ENCODE results near the gene ADGRF1. TPM values are rescaled to one million over a fixed set of nuclear protein-coding genes. Genes with fewer than 3 reads are reported as not detected.
A peak's percentile ranks its signal among the peaks of the same experiment; 100 is the strongest.

The ADGRF1 gene
- total and polyA plus RNA-seq, 7 donors, result not detected

GRCh38 chr6:47083586-47084047, 41.5 kb upstream of the ADGRF1 start:
- DNase-seq (peak; percentile 86 to 94), ATAC-seq (peak; percentile 83 to 96 (median 92))
- Histone ChIP-seq H3K4me1 (no peaks in the 10 kb centered on the region), H3K36me3 (ENCODE audit: insufficient read depth in 1 of 2, low read depth in 1 of 2) (no peaks in the 10 kb centered on the region), H3K9me3 (no peaks in the 10 kb centered on the region), H3K4me3 (no peak overlapping the region), H3K27me3 (ENCODE audit: insufficient read depth in 3 of 3, low read length in 2 of 3) (peaks cover 0 to 3% (median 0%) of the 10 kb centered on the region in 3 donors), H3K27ac (no peak overlapping the region)
- WGBS, 3 donors, result 0 to 2% (median 1%) methylated on average over 3 of the region's 3 CpGs
- no peak for TF ChIP-seq CTCF (IDR thresholded peaks at IDR 0.05)
- intact Hi-C loops (cut with DNase I), result no loop called here

DNA sequence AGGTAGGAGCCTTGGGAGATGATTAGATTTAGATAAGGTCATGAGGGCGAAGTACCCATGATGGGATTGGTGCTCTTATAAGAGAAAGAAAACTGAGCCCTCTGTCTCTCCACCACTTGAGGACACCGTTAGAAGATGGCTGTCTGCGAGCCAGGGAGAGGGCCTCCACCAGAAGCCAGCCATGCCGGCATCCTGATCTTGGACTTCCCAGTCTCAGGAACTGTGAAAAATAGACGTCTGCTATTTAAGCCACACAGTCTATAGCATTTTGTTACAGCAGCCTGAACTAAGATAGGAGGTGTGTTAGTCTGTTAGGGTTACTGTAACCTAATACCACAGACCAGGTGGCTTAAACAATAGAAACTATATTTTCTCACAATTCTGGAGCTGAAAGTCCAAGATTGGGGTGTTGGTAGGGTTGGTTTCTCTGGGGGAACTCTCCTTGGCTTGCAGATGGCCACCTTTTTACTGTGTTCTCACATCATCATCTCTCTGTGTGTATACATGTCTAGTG, 38.0 kb upstream of the ADGRF1 start:
- no peak for TF ChIP-seq CTCF (IDR thresholded peaks at IDR 0.05)
- intact Hi-C loops (cut with DNase I), result no loop called here
- peaks cover 0 to 4% (median 3%) of the 10 kb centered on the region in 3 donors for H3K27me3 ChIP-seq (ENCODE audit: insufficient read depth in 3 of 3, low read length in 2 of 3)
- H3K4me1 ChIP-seq, result no peaks in the 10 kb centered on the region
- H3K9me3 ChIP-seq, result no peaks in the 10 kb centered on the region
- 91 to 92% (median 91%) methylated on average over 5 of the region's 5 CpGs for WGBS, 3 donors
- no peak for DNase-seq
- H3K27ac ChIP-seq, result no peak overlapping the region
- no peak overlapping the region for H3K4me3 ChIP-seq
- no peak for ATAC-seq
- H3K36me3 ChIP-seq (ENCODE audit: insufficient read depth in 1 of 2, low read depth in 1 of 2), result no peaks in the 10 kb centered on the region

DNA sequence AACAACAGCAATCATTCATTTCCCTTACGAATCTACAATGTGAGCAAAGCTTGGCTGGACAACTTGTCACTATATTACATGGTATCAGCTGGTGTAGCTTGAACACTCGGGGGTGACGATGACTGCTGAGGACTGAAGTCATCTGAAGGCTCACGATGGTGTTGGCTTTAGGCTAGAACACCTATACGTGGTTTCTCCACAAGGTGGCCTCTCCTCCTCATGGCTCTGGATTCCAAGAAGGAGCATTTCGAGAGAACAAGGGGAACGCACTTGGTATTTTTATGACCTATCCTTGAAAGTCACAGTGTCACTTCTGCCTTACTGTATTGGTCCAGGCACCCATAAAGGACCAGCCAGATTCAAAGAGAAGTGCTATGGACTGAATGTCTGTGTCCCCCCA, 37.5 kb upstream of the ADGRF1 start:
- Histone ChIP-seq H3K27me3 (ENCODE audit: insufficient read depth in 3 of 3, low read length in 2 of 3) (peaks cover 0 to 4% (median 3%) of the 10 kb centered on the region in 3 donors), H3K4me1 (no peaks in the 10 kb centered on the region), H3K27ac (no peak overlapping the region), H3K4me3 (no peak overlapping the region), H3K36me3 (ENCODE audit: insufficient read depth in 1 of 2, low read depth in 1 of 2) (no peaks in the 10 kb centered on the region), H3K9me3 (no peaks in the 10 kb centered on the region)
- no peak for TF ChIP-seq CTCF (IDR thresholded peaks at IDR 0.05)
- 90 to 91% (median 91%) methylated on average over 7 of the region's 7 CpGs for WGBS, 3 donors
- ATAC-seq, result no peak
- intact Hi-C loops (cut with DNase I), result no loop called here
- no peak for DNase-seq

GRCh38 chr6:47078991-47079390, 36.9 kb upstream of the ADGRF1 start:
- no peak for ATAC-seq
- H3K4me1 ChIP-seq, result no peaks in the 10 kb centered on the region
- no peaks in the 10 kb centered on the region for H3K36me3 ChIP-seq (ENCODE audit: insufficient read depth in 1 of 2, low read depth in 1 of 2)
- intact Hi-C loops (cut with DNase I), result no loop called here
- H3K27ac ChIP-seq, result no peak overlapping the region
- no peak for TF ChIP-seq CTCF (IDR thresholded peaks at IDR 0.05)
- no peak overlapping the region for H3K4me3 ChIP-seq
- no peak for DNase-seq
- H3K27me3 ChIP-seq (ENCODE audit: insufficient read depth in 3 of 3, low read length in 2 of 3), result peaks cover 0 to 4% (median 3%) of the 10 kb centered on the region in 3 donors
- H3K9me3 ChIP-seq, result no peaks in the 10 kb centered on the region
- 75 to 92% (median 83%) methylated on average over 6 of the region's 6 CpGs for WGBS, 3 donors
